ENCODE measurements around the gene NISCH. TPM values are rescaled to one million over a fixed set of nuclear protein-coding genes. Genes with fewer than 3 reads are reported as not detected.

The NISCH gene
- polyA plus RNA-seq, 1 donor (not counting 4 experiments of a cell fraction or from before 2014, with no cell fraction given) = 48.1 TPM

- H3K27me3 ChIP-seq (ENCODE audit: control insufficient read depth, extremely low read depth, insufficient read depth, low read length) = no peaks in the 10 kb centered on the region
- no peaks in the 10 kb centered on the region for H3K79me2 ChIP-seq (ENCODE audit: control insufficient read depth, insufficient read depth, low read length)
- H3K4me1 ChIP-seq (ENCODE audit: control insufficient read depth, extremely low read depth, insufficient read depth, low read length) = peaks cover 12% of the 10 kb centered on the region
- no peak overlapping the region for H2AFZ ChIP-seq (ENCODE audit: control insufficient read depth, low read length)
- H3K36me3 ChIP-seq (ENCODE audit: control insufficient read depth in 2 of 2, extremely low read depth in 1 of 2, insufficient read depth in 2 of 2, low read length in 2 of 2) = peaks cover 48 to 54% of the 10 kb centered on the region in 2 experiments
- no peak overlapping the region for H3K4me2 ChIP-seq (ENCODE audit: control insufficient read depth, extremely low read depth, insufficient read depth, low read depth, low read length)
- H3K9me1 ChIP-seq (ENCODE audit: control insufficient read depth, extremely low read depth, insufficient read depth, low read length) = no peaks in the 10 kb centered on the region
- TF ChIP-seq EZH2 (IDR thresholded peaks at IDR 0.05; ENCODE audit: low read length) (no peak), CTCF (optimal IDR thresholded peaks at IDR 0.05 in 1 of 3, IDR thresholded peaks at IDR 0.05 in 1 of 3, conservative IDR thresholded peaks at IDR 0.05 in 1 of 3; ENCODE audit: extremely low read depth in 1 of 3, insufficient read depth in 2 of 3, low read length in 3 of 3) (no peak)
- no peak overlapping the region for H3K9ac ChIP-seq (ENCODE audit: control insufficient read depth, extremely low read depth, insufficient read depth, low read length)
- H4K20me1 ChIP-seq (ENCODE audit: control insufficient read depth, extremely low read depth, insufficient read depth, low read length) = no peaks in the 10 kb centered on the region
- dilution Hi-C loops (cut with MboI; ENCODE audit: extremely low pct_ligation_motif_present, low sequenced_read_pairs) = no loop called here
- no peak for FAIRE-seq
- no peak for DNase-seq (ENCODE audit: low read depth, low spot score)
- no peak overlapping the region for H3K27ac ChIP-seq (ENCODE audit: control insufficient read depth, insufficient read depth, low read length)
- no peaks in the 10 kb centered on the region for H3K9me3 ChIP-seq (ENCODE audit: control insufficient read depth, low read depth, low read length)
- H3K4me3 ChIP-seq (ENCODE audit: control insufficient read depth in 2 of 3, extremely low read depth in 1 of 3, insufficient read depth in 2 of 3, low read depth in 1 of 3, low read length in 3 of 3) = no peak overlapping the region
Observed at GRCh38 chr3:52483081-52483480, 27.7 kb downstream of the NISCH start.

- DNase-seq (ENCODE audit: low read depth, low spot score) (no peak), FAIRE-seq (peak; percentile 96)
- peaks cover 12% of the 10 kb centered on the region for H3K4me1 ChIP-seq (ENCODE audit: control insufficient read depth, extremely low read depth, insufficient read depth, low read length)
- H3K9me3 ChIP-seq (ENCODE audit: control insufficient read depth, low read depth, low read length) = no peaks in the 10 kb centered on the region
- no peak overlapping the region for H3K9ac ChIP-seq (ENCODE audit: control insufficient read depth, extremely low read depth, insufficient read depth, low read length)
- H3K4me2 ChIP-seq (ENCODE audit: control insufficient read depth, extremely low read depth, insufficient read depth, low read depth, low read length) = peak overlapping the region; percentile 70
- H3K27me3 ChIP-seq (ENCODE audit: control insufficient read depth, extremely low read depth, insufficient read depth, low read length) = no peaks in the 10 kb centered on the region
- no peaks in the 10 kb centered on the region for H3K9me1 ChIP-seq (ENCODE audit: control insufficient read depth, extremely low read depth, insufficient read depth, low read length)
- H4K20me1 ChIP-seq (ENCODE audit: control insufficient read depth, extremely low read depth, insufficient read depth, low read length) = no peaks in the 10 kb centered on the region
- peaks cover 47 to 48% of the 10 kb centered on the region in 2 experiments for H3K36me3 ChIP-seq (ENCODE audit: control insufficient read depth in 2 of 2, extremely low read depth in 1 of 2, insufficient read depth in 2 of 2, low read length in 2 of 2)
- dilution Hi-C loops (cut with MboI; ENCODE audit: extremely low pct_ligation_motif_present, low sequenced_read_pairs) = no loop called here
- H3K4me3 ChIP-seq (ENCODE audit: control insufficient read depth in 2 of 3, extremely low read depth in 1 of 3, insufficient read depth in 2 of 3, low read depth in 1 of 3, low read length in 3 of 3) = no peak overlapping the region
- TF ChIP-seq CTCF (optimal IDR thresholded peaks at IDR 0.05 in 1 of 3, IDR thresholded peaks at IDR 0.05 in 1 of 3, conservative IDR thresholded peaks at IDR 0.05 in 1 of 3; ENCODE audit: extremely low read depth in 1 of 3, insufficient read depth in 2 of 3, low read length in 3 of 3) = no peak
- TF ChIP-seq EZH2 (IDR thresholded peaks at IDR 0.05; ENCODE audit: low read length) = no peak
- H2AFZ ChIP-seq (ENCODE audit: control insufficient read depth, low read length) = no peak overlapping the region
- no peak overlapping the region for H3K27ac ChIP-seq (ENCODE audit: control insufficient read depth, insufficient read depth, low read length)
- no peaks in the 10 kb centered on the region for H3K79me2 ChIP-seq (ENCODE audit: control insufficient read depth, insufficient read depth, low read length)
Observed at GRCh38 chr3:52483577-52484381, 28.4 kb downstream of the NISCH start.
